GM19468 (cell line): ENCODE results near the gene NALF2.

Experiments used
- ATAC-seq: cut with Tn5 transposase; IDR thresholded peaks from one replicate; pipeline ENCODE4 v1.9.1; 2021; ENCODE audit warnings: mild to moderate bottlenecking, moderate library complexity, moderate number of reproducible peaks; ENCODE audit not compliant: unreplicated experiment; ENCODE audit errors: extremely low read depth

Gene NALF2

GRCh38 chrX:69503782-69504625 is at the start of gene NALF2:
Gene NALF2 (plus strand): TSS chrX:69504326. CDS start chrX:69505283, 957 bp downstream.
- no peak for ATAC-seq

- ATAC-seq = no peak
Observed at GRCh38 chrX:69457756-69458155, 46.4 kb upstream of the NALF2 start.

GRCh38 chrX:69466546-69466945 is 37.6 kb upstream of the NALF2 start:
- ATAC-seq = no peak

- ATAC-seq = no peak
Observed at GRCh38 chrX:69469975-69470374, 34.2 kb upstream of the NALF2 start.

GRCh38 chrX:69489625-69490024 is 14.5 kb upstream of the NALF2 start:
- ATAC-seq = no peak

DNA sequence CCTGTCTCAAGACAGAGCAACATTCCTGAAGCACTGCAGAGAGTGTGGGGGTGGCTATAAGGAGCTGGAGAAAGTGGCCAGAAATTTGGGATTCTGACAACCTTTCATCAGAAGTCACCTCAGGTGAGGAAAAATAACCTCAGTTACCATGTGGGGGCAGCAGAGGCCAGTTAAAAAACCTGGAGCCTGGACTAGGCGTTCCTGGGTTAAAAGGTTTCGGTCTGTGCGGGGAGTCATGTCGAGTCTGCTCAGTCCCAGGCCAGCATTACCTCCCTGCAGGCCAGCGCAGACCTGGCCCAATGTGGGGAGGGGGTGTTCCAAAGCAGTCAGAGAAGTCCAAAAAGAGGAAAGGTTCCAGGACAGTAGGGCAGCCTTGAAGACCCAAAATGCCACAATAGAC is 10.9 kb upstream of the NALF2 start:
- no peak for ATAC-seq

DNA sequence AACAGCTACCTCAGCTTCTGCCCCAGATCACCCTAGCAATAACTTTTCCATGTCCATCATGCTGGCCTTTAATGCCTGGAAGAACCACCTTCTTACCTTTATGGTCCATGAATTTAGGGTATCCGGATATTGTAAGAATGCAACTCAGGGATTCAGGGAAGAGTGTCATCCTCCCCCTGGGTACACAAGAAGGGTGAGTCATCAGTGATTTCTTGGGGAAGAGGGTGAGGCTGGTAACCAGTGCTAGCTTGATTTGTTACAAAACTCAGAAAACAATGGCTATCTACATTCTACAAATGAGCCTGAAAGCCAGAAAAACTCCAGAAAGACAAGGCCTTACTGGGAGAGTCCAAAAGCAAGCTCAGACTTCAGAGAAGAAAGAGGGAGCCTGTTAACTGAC is 10.4 kb upstream of the NALF2 start:
- ATAC-seq = no peak

DNA sequence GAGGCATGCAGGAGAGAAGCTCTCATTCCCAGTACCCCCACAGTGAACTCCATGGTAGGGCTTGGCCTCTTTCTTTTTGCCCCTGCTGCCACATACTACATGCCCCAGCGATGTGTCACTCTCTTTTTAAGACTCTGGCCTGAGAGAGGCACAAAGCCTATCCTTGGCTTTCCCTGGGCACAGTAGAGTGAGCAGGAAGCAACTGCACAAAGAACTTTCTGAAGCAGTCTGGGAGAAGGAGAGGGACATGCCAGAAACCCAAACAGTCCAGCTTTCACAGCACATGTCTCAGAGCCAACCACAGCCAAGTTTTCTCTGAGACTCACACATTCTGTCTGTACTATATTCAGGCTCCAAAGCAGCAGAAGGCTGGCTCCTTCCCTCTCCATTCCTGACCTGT is 7.9 kb upstream of the NALF2 start:
- no peak for ATAC-seq

DNA sequence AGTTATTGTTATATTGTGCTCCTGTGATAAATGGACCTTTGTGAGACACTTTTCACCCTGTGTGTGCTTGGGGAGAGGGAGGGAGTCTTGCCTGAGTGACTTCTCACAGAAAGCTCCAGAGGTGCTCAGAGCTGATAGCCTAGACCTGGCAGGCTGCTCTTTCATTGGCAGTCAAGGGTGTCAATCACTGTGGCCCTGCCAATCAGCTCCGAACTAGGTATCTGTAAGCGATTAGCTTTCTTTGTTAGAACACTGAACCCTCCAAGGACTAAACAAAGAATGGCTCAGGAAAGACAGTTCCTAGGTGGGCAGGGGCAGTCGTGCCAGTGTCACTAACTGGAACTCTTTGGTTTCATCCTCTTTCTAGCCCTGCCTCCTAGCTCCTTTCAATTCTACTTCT is 2.7 kb upstream of the NALF2 start:
- no peak for ATAC-seq

DNA sequence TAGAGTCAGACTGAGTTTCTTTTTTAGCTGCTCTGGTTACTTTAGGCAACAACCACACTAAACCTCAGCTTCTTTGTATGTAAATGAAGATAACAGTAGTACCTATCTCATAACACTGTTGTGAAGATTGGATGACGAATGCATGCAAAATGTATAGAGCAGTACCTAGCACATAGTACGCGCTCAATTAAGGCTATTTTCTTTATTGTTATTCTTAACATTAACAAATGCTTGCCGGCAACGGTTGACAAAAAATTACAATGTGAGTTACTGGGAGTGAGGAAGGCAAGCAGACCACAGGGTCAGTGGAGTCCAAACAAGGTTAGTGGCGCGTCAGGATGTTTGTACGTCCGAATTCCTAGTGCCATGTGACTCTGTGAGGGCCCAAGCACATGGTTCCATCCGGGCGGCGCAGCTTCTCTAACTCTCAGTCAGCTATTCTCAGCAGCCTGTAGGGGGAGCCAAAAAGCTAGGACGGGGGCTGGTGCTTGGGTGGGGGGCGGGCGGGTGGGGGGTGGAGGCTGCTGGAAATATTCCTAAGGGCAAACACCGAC is 821 bp upstream of the NALF2 start:
- no peak for ATAC-seq

DNA sequence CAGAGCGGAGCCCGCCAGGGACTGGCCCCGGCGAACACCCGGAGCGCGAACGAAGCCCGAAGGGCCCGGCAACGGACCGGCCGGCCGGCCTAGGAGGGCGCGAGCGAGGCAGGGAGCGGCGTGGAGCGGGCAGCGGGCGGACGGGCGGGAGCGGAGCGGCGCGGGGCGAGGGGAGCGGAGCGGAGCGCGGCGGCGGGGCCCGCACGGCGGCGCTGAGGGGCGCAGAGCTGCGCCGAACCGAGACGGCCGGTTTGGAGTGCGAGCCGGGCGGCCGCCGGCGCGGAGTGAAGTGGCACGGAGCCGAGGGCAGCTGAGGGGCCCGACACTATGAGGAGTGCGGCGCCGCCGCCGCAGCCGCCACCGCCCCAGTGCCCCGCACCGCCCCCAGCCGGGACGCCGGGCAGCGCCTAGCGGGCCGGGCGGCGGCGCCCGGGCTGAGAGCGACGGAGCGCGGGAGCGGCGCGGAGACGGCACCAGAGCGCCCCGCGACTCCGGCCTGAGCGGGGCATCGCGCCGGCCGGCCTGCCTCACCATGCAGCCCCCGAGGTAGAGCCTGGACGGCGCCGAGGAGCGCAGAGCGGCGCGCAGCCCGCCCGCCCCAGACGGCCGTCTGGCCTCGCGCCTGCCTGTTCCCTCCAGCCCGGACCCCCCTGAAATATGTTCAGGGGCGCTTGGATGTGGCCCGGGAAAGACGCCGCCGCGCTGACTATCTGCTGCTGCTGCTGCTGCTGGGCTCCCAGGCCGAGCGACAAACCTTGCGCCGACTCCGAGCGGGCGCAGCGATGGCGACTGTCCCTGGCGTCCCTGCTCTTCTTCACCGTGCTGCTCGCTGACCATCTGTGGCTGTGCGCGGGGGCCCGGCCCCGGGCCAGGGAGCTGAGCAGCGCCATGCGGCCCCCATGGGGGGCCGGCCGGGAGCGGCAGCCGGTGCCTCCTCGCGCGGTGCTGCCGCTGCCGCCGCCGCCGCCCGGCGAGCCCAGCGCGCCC is 793 bp downstream of the NALF2 start:
- no peak for ATAC-seq

GRCh38 chrX:69505772-69506616 is 1.9 kb downstream of the NALF2 start:
- no peak for ATAC-seq

DNA sequence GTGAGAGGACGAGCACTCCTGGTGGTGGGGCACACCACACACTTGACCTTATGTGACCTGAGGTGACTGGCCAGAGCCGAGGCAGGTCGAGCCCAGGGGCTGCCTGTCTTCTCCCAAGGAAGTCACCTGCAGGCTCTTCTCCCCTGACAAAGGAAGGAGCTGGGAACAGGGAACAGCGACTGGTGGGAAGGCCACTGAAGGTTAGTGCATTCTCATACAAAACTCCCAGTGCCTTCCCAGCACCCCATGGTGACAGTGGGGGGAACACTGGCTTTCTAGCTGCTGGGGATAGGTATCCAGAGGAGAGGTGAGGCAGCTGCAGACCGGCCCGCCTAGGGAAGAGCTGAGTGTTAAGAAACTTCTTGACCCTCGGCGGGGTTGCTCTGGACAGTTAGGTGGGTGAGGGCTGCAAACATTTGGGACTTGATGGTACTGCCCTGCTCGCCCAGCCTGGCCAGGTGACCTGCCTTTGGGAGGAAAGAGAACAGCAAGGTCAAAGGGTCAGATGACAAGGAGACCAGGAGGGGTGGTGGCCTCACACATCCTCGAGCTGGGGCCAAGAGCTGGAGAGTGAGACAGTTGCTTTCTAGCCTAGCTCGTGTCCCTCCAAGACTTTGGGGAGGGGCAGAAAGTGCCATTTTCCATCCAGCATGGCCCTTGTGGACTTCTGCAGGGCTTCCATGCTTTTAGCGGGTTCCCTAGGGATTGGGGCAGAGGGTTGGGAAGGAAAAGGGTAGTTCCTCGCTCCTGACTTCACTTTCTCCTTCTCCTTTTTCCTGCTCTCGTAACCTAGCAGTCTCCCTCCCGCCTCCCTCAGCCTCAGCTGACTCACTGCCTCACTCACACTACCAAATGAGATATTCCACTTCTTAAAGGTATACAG is 2.7 kb downstream of the NALF2 start:
- no peak for ATAC-seq

DNA sequence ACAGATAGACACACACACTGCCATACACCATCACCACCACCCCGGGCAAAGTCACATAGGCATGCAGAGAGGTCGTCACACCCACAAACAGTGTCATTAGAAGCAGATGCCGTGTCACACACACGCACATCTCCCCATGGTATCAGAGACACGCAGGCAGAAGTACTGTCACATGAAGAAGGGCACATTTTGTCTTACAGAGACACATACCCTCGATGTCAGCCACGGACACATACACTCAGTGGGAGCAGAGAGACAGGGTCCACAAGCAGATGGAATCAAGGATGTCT is 3.3 kb downstream of the NALF2 start:
- ATAC-seq = no peak

GRCh38 chrX:69508610-69509009 is 4.5 kb downstream of the NALF2 start:
- no peak for ATAC-seq

GRCh38 chrX:69510137-69510715 is 6.1 kb downstream of the NALF2 start:
- ATAC-seq = no peak

DNA sequence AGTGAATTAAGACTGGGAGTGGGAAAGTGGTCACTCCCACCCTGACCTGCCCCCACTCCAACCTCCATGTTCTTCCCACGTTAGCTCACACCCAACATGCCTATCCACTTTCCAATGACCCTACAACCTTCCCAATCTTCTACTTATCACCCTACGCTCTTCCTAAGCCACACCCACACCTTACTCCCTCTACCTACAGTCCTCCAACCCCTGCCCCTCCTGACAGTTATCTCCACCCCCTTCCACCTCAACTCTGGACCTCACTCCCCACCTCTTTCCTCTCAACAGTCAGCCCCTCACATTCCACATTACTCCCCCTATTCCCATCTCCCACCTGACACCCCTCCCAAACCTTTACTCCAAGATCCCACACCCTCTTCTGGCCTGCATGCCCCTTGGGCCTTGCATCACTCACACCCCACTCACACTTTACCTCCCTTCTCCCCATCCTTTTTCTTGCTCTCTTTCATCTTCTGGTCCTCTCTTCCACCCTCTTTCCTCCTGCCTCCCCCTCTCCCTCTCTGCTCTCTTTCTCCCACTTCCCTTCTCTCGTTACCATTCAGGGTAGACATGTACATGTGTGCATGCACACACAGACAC is 6.9 kb downstream of the NALF2 start:
- ATAC-seq = no peak

- ATAC-seq = no peak
Observed at GRCh38 chrX:69522052-69522451, 17.9 kb downstream of the NALF2 start.
